ENCODE measurements around the gene FXYD2.
A peak's percentile ranks its signal among the peaks of the same experiment; 100 is the strongest.
"Not testable (repeated sequence)": the region's sequence is repeated elsewhere in the genome, so short reads cannot be mapped to it uniquely, and the experiment has no call there.

FXYD2 gene

DNA sequence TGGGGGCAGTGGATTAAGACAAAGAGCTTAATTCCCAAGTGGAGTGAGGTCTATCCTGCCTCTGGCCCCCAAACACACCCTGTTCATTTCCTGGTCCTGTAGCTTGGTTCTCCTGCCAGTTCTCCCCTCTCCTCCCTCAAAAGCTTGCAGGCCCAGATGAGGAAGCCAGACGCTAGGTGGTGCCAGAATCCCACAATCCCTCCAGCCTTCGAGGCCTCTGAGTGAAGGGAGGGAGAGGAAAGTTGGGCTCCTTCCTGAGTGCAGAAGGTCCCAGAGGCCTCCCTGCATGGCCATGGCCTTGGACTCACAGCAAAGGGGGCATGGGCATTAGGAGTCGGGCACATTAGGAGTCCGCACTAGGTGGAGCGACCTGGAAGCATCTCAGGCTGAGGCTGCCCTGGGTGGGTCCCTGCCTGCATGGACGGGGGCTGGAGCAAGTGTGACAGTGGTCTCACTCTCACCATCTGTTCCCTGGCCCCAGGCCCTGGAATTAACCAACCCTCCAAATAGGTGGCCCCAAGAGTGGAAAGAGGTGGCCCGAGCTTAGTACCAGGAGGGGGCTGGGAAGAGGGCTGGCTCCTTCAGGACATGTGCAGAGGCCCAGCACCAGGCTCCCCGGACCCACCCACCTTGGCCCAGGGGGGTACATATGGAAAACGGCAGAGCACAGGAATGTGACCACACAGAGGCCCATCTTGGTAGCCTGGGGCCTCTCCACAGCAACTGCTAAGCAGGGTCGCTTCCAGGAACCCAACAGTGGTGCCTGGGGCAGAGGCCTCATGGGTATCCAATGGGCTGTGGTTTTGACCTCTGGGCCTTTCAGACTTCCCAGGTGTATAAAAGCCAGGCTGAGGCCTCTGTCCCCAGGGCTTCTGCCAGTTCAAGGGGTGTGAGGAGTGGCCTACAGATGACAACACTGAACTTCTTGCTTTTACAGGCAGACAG is 5.2 kb downstream of the FXYD2 start:
- DNase-seq: no peak

DNA sequence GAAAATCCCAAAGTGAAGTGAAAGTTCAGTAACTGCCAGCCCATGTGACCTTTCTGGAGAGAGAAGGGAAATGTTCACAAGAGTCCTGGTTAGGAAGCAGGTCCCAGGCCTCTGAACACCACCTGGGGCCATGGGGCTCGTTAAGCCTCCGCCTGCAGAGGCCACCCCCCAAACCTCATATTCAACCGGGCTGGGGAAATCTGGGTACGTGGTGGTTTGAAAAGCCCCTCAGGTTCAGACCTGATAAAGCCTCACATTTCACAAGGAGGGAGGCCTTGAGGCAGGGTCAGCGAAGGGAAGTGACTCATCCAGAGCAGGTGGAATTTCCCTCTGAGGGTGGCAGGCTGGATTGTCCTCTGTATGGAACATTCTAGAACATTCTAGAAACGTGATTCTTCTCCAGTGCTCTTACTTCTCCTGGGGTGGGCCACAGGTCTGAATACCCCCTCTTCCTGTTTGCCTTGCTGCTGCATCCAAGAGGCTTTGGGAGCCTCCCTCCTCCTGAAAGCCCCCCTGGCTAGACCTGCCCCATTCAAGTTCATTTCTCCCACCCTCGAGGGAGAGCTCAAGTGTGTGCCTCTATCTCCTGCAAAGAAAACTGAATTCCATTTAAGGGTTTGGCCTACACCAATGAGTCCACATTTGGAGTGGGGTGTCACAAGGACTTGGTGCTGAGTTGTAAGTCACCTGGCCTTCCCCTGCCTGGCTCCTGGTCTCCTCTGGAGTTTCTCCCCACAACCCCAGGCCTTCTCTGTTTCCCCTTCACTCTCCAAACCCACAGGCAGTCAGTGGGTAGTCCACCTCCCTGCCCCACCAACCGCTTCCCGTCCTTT is 6.3 kb downstream of the FXYD2 start:
- DNase-seq: peak; percentile 34

DNA sequence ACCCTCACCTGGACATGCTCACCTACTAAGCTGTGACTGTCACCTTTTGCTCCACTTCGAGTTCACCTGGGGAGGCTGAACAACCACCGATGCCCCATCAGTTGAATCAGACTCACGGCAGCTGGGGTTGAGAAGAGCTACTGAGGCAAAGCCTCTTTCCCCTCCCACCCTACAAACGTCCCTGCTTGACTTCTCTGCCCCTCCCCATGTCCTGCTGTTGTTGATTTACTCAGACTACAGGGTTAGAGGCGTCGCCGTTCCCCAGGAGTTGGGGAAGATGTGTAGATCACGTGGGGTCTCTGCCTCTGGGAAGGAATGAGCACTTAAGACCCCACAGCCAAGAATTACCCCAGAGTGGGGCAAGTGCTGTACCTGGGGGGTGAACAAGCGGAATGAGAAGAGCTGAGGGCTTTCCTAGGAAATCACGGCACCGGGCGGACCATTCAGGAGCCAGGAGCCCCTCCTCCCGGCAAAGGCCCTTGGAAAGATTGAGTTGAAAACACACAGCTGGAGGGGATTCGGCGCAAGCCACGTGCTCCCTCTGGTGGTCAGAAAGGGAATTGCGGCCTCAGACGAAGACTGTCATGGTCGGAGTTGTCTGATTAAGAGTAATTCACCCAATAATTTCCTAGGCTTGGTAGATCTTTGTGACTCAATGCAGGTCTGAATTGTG is 7.0 kb downstream of the FXYD2 start:
- peak; percentile 85 for DNase-seq

DNA sequence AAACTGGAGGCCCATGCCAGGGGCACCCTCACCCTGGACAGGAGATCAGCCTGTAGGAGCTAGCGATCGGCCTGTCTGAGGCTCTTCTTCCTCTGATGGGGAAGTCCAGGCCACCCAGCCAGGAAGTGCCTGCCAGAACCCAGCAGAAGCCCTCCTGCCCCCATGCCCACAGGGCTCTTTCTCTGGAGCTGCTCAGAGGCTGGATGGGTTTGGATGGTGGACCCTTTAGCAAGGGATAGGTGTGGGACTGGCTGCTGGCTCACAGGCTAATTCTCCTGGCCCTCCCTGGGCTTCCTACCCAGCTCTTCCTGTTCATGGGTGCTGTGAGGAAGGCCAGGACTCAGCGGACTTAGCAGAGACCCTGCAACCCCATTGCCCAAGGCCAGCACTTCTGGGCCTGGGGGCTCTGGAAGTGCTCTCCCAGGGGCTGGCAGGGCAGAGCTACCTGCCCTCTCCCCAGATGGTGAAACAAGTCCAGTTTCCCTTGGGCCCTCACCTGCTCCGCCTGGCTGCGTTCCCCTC is 7.6 kb downstream of the FXYD2 start:
- DNase-seq: no peak

DNA sequence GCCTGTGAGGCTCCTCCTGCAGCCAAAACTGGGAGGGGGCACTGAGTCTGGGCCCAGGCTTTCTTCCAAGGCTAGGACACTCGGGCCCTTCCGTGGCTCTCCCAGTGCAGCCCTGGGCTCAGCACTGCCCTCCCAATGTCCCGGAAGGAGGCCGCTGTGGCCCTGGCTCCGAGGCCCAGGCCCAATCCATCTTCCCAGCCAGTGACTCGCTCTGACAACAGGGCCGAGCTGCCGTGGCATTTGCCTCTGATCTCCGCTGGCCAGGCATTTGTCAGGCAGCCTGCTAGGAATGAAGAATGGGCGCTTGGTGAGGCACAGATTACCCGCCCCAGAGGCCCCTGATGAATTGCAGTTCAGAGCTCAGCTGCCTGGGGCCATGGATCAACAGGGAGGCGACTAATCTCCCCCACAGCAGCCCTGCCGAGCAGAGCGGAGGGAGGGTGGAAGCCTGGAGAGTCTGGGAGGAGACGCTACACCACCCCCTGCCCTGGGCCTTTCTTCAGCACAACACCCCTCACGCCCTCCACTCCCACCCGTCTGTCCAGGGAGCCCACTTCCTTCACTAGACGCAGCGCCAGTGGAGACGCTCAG is 8.3 kb downstream of the FXYD2 start:
- DNase-seq: no peak

DNA sequence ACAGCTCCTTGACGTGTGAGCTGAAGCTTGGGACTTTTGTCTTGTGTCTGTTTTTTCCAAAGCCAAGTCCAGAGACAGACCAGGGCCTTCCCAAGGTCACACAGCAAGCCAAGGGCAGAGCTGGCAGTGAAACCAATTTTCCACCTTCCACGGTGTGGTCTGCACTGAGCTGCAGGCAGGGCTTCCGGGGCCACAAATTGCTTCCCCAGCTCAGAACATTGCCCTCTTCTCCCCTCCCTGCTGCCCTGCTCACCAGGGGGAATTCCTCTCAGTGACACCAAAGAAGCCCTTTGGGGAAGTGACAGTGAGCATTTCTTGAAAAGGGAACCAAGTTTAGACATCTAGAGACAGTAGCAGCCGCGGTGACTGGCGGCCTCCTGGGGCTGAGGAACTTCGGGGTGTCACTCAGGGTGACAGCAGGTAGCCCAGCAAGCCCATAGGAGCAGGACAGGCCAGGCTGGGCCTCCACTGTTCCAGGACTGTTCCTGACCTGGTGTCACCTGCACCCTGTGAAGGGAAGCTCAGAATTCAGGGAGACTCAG is 9.2 kb downstream of the FXYD2 start:
- peak; percentile 64 for DNase-seq

DNA sequence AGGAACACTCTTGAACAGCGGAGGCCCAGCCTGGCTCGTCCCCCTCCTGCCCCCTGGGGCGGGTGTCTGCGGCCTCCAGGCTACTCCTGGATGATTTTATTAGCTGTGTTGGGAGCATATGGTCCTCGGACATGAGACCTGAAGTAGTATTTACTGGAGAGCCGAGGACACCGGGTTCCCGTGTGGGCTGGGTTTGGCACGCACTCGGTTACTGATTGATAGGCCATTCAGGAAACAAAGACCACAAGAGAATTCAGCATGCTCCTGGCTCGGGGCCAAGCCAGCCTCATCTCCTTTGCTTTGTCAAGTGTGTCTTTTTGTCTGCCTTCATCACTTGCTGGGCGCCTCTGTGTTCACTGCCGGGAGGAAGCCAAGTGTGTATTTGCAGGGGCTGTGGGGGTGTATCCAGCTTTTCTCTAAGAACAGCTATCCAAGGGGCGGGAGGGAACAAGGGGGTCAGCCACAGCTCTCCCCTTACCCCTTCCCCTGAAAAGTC is 9.7 kb downstream of the FXYD2 start:
- peak; percentile 65 for DNase-seq

DNA sequence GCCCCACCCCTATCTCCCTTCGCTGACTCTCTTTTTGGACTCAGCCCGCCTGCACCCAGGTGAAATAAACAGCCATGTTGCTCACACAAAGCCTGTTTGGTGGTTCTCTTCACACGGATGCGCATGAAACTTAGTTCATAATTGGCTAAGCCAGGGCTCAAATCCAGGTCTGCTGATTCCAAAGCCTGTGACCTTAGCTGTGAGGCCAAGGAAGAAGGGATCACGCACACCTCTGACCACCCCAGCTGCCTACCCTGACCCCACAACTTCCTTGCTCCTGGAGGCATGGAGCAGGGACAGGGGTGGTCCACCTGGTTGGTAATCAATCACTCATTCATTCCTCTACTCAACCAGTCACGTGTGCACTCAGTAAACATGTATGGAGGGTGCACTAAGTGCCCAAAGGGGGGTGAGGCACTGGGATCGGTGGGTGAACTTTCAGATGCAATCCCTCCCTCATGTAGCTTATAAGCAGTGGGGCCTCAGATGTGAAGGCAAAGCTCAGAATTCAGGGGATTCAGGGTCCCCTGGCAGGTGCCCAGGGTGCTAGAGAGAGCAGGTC is 10.3 kb downstream of the FXYD2 start:
- no peak for DNase-seq

DNA sequence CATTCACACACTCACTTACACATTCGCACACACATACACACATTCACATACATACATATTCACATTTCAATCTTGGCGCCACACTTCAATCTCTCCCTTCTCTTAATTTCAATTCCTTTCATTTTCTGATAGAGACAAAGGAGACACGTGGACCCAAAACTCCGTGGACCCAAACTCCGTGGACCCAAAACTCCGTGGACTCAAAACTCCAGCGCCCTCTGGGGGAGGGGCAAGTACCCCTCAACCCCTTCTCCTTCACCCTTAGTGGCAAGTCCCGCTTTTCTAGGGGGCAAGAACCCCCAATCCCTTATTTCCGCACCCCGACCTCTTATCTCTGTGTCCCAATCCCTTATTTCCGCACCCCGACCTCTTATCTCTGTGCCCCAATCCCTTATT is 14.5 kb downstream of the FXYD2 start:
- not testable (repeated sequence) for DNase-seq

DNA sequence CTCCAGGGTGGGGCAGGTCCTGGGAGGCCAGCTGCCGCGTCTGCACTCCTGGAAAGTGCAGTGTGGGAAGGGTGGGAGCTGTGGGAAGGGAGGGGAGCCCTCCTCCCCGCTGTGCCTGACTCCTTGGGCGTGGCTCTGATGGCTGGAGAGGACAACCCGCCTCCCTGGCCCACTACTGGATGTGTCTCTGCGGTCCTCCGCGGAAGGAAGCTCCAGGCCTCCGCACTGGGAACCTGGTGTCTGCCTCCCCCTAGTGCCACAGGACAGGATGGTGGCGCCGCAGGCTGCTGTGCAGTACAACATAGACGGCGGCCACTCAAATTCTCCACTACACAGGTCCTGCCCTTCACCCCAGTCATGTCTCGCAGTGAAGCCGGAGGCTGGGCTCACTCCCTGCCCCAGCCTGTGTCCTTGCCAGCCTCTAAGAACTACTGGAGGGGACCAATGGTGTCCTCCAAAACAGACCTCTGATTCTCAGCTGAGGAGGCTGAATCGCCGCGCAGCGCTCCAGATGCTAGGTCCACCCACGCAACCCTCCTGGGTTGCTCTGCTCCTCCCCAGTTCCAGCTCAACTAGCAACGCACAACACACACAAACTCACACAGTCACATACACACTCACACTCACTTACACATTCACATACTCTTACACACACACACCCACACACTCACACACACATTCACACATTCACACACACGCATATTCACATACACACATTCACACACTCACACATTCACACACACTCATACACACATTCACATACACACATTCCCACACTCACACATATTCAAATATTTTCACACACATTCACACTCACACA is 15.1 kb downstream of the FXYD2 start:
- no peak for DNase-seq

DNA sequence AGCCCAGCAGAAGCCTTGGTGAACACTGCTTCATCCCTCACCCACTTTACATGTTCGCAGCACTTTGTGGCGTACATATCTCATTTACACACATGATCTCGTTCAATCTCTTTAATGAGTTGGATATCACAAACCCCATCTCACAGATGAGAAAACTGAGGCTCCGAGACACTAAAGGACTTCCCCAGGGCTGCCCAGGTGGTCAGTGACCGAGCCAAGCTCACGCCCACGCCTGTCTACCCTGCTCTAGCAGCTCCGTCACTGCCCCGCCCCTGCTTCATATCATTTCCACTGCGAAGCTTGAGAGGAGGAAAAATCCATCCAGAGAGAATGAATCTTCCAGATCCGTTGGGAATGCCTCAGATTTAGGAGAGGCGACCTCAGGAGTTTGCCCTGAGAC is 15.8 kb downstream of the FXYD2 start:
- no peak for DNase-seq

DNA sequence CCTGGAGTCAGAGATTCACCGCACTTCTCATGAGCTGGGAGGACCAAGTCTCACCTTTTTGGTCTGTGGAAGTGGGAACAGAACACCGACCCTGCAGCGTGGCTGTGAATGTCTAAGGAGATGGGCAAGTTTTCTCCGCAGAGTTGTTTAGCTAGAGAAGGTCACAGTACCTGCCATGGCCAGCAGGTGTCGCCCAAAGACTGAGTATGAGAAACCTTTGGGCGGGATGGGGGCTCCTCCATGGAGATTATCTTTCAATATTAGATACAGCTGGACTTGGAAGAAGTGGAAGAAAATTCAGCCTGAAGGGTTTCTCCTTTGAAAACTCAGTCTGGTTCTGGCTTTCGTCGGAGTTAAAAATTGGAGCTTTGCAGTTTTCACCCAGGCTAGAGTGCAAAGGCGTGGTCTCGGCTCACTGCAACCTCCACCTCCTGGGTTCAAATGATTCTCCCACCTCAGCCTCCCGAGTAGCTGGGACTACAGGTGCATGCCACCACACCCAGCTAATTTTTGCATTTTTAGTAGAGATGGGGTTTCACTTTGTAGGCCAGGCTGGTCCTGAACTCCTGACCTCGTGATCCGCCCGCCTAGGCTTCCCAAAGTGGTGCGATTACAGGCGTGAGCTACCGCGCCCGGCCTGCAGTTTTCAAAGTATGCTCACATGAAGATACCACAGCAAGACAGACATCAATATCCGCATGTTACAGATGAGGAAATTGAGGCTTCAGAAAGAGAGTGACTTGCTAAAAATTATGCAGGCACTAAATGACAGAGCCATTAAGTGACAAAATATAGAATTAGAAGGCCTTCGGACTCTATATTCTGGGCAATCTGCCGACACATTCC is 16.8 kb downstream of the FXYD2 start:
- peak; percentile 77 for DNase-seq

DNA sequence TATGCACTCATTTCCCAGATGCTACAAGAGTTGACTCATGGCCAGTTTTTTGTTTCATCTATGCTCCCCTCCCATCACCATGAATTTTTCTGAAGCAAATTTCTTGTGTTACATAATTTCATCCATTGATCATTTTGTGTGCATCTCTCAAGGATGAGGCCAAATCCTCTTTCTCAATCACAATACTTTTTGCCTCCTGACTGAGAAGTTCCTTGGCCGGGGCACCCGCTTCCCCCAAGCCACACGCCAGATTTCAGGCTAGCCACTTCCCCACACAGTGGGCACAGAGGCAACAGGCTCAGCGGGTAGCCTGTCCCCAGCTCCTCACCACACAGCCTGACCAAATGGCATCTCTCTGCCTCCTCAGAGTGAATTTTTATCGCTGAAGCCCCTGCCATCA is 17.7 kb downstream of the FXYD2 start:
- no peak for DNase-seq

DNA sequence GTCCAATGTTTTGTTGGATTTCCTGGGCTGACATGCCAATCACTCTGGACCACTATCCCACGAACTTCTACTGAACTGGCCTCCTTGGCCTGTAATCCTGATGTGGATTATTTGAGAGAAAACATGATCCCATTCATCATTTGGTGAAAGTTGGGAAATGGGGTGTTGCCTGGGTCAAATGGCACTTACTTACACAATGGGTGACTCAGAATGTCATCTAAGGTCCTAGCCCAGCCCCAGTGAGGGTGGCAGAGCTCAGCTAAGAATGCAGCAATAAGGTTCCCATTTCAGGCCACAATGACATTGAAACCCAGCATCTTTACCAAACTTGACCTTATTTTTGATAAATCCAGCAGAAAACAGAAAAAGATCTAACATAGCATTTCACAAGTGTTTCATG is 19.5 kb downstream of the FXYD2 start:
- DNase-seq: no peak

DNA sequence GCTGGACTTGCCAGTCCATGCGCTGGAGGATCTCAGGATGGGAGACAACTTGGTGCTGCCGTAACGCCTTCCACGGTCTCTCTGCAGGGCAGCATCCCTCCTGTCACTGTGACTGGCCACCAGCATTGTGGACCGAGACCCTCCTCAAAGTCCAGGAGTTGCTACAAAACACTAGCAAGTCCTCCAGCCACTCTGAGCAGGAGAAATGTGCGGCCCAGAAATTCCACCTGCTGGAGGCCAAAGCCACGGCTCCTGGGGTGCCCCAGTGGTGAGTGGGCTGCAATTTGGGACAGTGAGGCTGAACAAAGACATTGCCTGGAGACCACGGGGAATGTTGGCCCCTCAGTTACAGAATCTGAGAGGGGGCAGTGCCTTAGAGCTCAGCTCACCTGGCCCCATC is 20.6 kb downstream of the FXYD2 start:
- DNase-seq: no peak

DNA sequence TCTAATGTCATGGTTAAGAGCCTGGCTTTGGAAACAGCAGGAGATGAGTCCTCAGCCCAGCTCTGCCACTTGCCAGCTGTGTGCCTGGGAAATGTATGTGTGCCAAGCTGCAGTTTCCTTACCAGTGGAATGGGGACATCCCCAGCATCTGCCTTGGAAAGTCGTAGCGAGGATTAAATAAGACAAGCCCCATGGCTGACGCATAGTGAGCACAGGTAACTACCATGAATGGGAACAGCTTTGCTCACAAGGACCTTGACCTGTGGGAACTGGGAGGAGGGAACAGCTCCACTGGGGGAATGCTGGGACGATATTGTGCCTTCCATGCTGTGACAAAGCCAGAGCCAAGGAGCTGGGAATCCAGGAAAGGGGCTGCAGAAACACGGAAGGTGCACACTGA is 24.9 kb downstream of the FXYD2 start:
- no peak for DNase-seq

DNA sequence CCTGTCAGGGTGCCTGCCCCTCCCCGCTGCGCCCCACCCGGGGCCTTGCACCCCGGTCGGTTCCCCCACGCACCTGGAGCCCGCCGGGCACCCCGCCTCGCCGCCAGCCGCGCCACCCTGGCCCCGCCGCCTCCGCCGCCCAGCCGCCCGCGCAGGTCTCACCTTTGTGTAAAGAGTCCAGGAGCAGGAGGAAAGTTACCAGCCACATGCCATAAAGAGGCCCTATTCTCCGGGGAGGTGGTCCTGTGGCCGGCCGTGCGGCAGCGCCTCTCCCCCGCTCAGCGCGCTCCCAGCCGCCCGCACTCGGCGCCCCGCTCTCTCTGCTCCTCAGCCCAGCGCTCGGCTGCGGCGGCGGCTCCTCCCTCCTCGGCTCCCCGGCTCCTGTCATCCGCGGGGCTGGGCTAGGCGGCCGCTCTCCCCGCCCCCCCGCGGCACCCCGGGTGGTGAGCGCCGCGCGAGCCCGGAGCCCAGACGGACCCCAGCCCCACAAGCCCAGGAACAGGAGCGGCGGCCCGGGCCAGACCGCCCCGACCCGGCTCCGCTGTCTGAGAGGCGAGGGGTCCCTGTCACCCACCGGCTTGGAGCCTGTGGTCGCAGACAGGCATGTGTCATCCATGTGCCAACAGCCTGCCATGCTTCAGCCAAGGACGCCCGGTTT is 27.5 kb downstream of the FXYD2 start, which contains the start of gene DSCAML1:
DSCAML1 (minus strand) TSS at position 345 of the 658 bp plus-strand sequence; CDS start at position 208, 137 bp downstream.
- DNase-seq: peak; percentile 61

DNA sequence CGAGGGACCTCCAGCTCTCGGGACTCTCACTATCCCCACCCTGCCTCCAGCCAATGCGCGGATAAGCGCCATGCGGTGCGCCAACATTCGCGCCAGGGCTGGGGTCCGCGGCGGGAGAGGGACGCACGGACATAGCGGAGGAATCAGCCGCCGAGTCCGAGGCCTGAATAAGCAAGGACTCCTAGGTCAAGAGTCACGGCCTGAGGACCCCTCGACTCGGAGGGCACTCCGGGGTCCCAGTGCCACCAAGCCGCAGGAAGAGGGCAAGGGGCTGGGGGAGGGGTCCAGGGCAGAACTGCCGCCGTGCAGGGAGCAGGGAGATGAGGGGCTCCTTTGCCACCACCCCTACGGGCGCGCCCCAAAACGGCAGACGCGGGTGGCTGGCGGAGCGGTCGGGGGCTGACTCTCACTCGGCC is 28.1 kb downstream of the FXYD2 start:
- DNase-seq: no peak

Measured in activated naive CD4-positive, alpha-beta T cell treated with anti-CD3 and anti-CD28 coated beads, Interleukin-2, amount 50 U/mL, for 16 hours (primary cell).